ENCODE measurements around the gene PIK3CD. TPM values are rescaled to one million over a fixed set of nuclear protein-coding genes. Genes with fewer than 3 reads are reported as not detected.

Gene PIK3CD
- total and polyA plus RNA-seq, 4 donors: 1.8 to 11.3 (median 3.4) TPM

DNA sequence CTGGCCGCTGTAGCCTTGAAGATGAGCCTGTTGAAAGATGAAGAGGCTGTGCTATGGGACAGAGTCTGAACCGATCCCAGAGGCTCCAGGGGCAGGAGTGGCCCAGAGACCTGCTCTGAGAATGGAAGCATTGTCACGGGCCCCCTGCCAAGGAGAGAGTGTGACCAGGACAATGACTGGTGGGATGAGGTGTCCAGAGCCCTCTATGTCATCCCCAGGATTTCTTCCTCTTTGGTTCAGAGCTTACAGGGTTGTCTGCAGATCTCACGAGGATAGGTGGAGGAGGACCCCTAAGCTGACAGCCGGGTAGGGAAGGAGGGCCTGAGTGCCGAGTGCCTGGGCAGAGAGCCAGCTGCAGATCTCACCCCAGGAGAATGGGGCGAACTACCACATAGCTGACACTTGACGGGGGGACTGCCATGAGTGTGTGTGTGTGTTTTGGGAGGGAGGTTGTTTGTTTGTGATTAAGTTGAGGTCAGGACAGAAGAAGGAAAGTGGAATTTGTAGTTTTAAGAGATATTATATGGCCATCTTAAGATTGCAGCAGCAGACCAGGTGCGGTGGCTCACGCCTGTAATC, 25.4 kb downstream of the PIK3CD start:
- DNase-seq (ENCODE audit: low spot score): no peak
- TF ChIP-seq EGR1 (IDR thresholded peaks at IDR 0.05; ENCODE audit: low read depth in 2 of 2) (no peak), FOXA1 (IDR thresholded peaks at IDR 0.05) (no peak)
- H3K4me3 ChIP-seq (ENCODE audit: low read depth in 1 of 3, low read length in 3 of 3): no peak overlapping the region
- H3K27me3 ChIP-seq (ENCODE audit: control insufficient read depth in 4 of 4, insufficient read depth in 4 of 4, low read length in 3 of 4): no peaks in the 10 kb centered on the region
- 76% methylated on average over 10 of the region's 10 CpGs for WGBS
- H3K27ac ChIP-seq (ENCODE audit: low read depth in 1 of 2, low read length in 2 of 2): no peak overlapping the region
- H3K9ac ChIP-seq (ENCODE audit: low read depth in 1 of 2, low read length in 2 of 2): no peak overlapping the region
- no peaks in the 10 kb centered on the region for H3K9me3 ChIP-seq (ENCODE audit: control insufficient read depth in 4 of 4, low read length in 3 of 4)
- H3K4me1 ChIP-seq (ENCODE audit: control insufficient read depth in 4 of 4, insufficient read depth in 4 of 4, low read length in 3 of 4): peaks cover 0 to 2% (median 0%) of the 10 kb centered on the region in 4 donors
- no peaks in the 10 kb centered on the region for H3K36me3 ChIP-seq (ENCODE audit: control insufficient read depth in 4 of 4, insufficient read depth in 3 of 4, low read depth in 1 of 4, low read length in 3 of 4)

DNA sequence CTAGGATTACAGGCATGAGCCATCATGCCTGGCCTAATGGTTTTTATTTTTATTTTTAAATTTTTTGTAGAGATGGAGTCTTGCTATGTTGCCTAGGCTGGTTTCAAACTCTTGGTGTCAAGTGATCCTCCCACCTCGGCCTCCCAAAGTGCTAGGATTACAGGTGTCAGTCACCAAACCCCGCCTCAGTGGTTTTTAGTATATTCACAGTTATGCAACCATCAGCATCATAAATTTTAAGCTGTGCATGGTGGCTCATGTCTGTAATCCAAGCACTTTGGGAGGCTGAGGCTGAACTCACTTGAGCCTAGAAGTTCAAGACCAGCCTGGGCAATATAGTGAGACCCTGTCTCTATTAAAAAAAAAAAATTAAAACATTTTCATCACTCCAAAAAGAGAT, 28.6 kb downstream of the PIK3CD start:
- no peaks in the 10 kb centered on the region for H3K9me3 ChIP-seq (ENCODE audit: control insufficient read depth in 4 of 4, low read length in 3 of 4)
- peaks cover 0 to 2% (median 0%) of the 10 kb centered on the region in 4 donors for H3K4me1 ChIP-seq (ENCODE audit: control insufficient read depth in 4 of 4, insufficient read depth in 4 of 4, low read length in 3 of 4)
- no peaks in the 10 kb centered on the region for H3K36me3 ChIP-seq (ENCODE audit: control insufficient read depth in 4 of 4, insufficient read depth in 3 of 4, low read depth in 1 of 4, low read length in 3 of 4)
- WGBS: 91% methylated on average over 2 of the region's 2 CpGs
- H3K9ac ChIP-seq (ENCODE audit: low read depth in 1 of 2, low read length in 2 of 2): no peak overlapping the region
- no peak for DNase-seq (ENCODE audit: low spot score)
- H3K27me3 ChIP-seq (ENCODE audit: control insufficient read depth in 4 of 4, insufficient read depth in 4 of 4, low read length in 3 of 4): no peaks in the 10 kb centered on the region
- H3K4me3 ChIP-seq (ENCODE audit: low read depth in 1 of 3, low read length in 3 of 3): no peak overlapping the region
- no peak overlapping the region for H3K27ac ChIP-seq (ENCODE audit: low read depth in 1 of 2, low read length in 2 of 2)
- TF ChIP-seq FOXA2 (IDR thresholded peaks at IDR 0.05): no peak
- TF ChIP-seq, protein P1, sequence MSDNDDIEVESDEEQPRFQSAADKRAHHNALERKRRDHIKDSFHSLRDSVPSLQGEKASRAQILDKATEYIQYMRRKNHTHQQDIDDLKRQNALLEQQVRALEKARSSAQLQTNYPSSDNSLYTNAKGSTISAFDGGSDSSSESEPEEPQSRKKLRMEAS (IDR thresholded peaks at IDR 0.05): no peak
- TF ChIP-seq, protein P2, sequence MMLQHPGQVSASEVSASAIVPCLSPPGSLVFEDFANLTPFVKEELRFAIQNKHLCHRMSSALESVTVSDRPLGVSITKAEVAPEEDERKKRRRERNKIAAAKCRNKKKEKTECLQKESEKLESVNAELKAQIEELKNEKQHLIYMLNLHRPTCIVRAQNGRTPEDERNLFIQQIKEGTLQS (IDR thresholded peaks at IDR 0.05): no peak
- no peak for TF ChIP-seq TAF1 (conservative IDR thresholded peaks at IDR 0.05)
- TF ChIP-seq HNF4G (IDR thresholded peaks at IDR 0.05): no peak
- no peak for TF ChIP-seq SP1 (IDR thresholded peaks at IDR 0.05)
- TF ChIP-seq RAD21 (IDR thresholded peaks at IDR 0.05): no peak
- TF ChIP-seq NR2F2 (IDR thresholded peaks at IDR 0.05): no peak
- TF ChIP-seq FOXA1 (IDR thresholded peaks at IDR 0.05): no peak
- TF ChIP-seq JUND (IDR thresholded peaks at IDR 0.05): no peak
- TF ChIP-seq GABPA (IDR thresholded peaks at IDR 0.05 in 1 of 2, conservative IDR thresholded peaks at IDR 0.05 in 1 of 2): no peak
- TF ChIP-seq, protein P3, sequence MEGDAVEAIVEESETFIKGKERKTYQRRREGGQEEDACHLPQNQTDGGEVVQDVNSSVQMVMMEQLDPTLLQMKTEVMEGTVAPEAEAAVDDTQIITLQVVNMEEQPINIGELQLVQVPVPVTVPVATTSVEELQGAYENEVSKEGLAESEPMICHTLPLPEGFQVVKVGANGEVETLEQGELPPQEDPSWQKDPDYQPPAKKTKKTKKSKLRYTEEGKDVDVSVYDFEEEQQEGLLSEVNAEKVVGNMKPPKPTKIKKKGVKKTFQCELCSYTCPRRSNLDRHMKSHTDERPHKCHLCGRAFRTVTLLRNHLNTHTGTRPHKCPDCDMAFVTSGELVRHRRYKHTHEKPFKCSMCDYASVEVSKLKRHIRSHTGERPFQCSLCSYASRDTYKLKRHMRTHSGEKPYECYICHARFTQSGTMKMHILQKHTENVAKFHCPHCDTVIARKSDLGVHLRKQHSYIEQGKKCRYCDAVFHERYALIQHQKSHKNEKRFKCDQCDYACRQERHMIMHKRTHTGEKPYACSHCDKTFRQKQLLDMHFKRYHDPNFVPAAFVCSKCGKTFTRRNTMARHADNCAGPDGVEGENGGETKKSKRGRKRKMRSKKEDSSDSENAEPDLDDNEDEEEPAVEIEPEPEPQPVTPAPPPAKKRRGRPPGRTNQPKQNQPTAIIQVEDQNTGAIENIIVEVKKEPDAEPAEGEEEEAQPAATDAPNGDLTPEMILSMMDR (IDR thresholded peaks at IDR 0.05; ENCODE audit: low read depth, low read length, missing input control): no peak
- no peak for TF ChIP-seq HNF4A (conservative IDR thresholded peaks at IDR 0.05)
- TF ChIP-seq, protein P4, sequence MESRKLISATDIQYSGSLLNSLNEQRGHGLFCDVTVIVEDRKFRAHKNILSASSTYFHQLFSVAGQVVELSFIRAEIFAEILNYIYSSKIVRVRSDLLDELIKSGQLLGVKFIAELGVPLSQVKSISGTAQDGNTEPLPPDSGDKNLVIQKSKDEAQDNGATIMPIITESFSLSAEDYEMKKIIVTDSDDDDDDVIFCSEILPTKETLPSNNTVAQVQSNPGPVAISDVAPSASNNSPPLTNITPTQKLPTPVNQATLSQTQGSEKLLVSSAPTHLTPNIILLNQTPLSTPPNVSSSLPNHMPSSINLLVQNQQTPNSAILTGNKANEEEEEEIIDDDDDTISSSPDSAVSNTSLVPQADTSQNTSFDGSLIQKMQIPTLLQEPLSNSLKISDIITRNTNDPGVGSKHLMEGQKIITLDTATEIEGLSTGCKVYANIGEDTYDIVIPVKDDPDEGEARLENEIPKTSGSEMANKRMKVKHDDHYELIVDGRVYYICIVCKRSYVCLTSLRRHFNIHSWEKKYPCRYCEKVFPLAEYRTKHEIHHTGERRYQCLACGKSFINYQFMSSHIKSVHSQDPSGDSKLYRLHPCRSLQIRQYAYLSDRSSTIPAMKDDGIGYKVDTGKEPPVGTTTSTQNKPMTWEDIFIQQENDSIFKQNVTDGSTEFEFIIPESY (IDR thresholded peaks at IDR 0.05): no peak
- no peak for TF ChIP-seq RXRA (IDR thresholded peaks at IDR 0.05)
- TF ChIP-seq, protein P5, sequence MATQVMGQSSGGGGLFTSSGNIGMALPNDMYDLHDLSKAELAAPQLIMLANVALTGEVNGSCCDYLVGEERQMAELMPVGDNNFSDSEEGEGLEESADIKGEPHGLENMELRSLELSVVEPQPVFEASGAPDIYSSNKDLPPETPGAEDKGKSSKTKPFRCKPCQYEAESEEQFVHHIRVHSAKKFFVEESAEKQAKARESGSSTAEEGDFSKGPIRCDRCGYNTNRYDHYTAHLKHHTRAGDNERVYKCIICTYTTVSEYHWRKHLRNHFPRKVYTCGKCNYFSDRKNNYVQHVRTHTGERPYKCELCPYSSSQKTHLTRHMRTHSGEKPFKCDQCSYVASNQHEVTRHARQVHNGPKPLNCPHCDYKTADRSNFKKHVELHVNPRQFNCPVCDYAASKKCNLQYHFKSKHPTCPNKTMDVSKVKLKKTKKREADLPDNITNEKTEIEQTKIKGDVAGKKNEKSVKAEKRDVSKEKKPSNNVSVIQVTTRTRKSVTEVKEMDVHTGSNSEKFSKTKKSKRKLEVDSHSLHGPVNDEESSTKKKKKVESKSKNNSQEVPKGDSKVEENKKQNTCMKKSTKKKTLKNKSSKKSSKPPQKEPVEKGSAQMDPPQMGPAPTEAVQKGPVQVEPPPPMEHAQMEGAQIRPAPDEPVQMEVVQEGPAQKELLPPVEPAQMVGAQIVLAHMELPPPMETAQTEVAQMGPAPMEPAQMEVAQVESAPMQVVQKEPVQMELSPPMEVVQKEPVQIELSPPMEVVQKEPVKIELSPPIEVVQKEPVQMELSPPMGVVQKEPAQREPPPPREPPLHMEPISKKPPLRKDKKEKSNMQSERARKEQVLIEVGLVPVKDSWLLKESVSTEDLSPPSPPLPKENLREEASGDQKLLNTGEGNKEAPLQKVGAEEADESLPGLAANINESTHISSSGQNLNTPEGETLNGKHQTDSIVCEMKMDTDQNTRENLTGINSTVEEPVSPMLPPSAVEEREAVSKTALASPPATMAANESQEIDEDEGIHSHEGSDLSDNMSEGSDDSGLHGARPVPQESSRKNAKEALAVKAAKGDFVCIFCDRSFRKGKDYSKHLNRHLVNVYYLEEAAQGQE (IDR thresholded peaks at IDR 0.05): no peak
- no peak for TF ChIP-seq YY1 (IDR thresholded peaks at IDR 0.05)
- TF ChIP-seq EGR1 (IDR thresholded peaks at IDR 0.05; ENCODE audit: low read depth in 2 of 2): no peak

All from liver (tissue), 9 donors.